OCI-LY3 (cell line): Measurements from ENCODE around the gene TMEM119.

ENCODE experiments used
- CTCF ChIP-seq: fragments of 200-600, 300-600 bp; sonication (generic); IDR thresholded peaks from 2 replicates; pipeline ENCODE4 v1.5.1; 2014; ENCODE audit warnings: antibody characterized with exemption, low read length, low read depth
- EZH2phosphoT487 ChIP-seq: fragments of 200-600 bp; shearing (Covaris generic); IDR thresholded peaks from 2 replicates; pipeline ENCODE4 v1.6.1; 2018; ENCODE audit warnings: antibody characterized with exemption, mixed run types, low read depth

GRCh38 chr12:108635201-108635996 is 37.5 kb upstream of the TMEM119 start:
- TF ChIP-seq CTCF = no peak
- no peak for TF ChIP-seq EZH2phosphoT487
